Neuronal stem cell (in vitro differentiated cells): ENCODE measurements around the gene KRTAP10-2.
A peak's percentile ranks its signal among the peaks of the same experiment; 100 is the strongest.

Experiments
- DNase-seq: peaks from one replicate; pipeline ENCODE4 v3.0.0-alpha.2; 2013; ENCODE audit warnings: low spot score
- H2AFZ ChIP-seq: one replicate; pipeline ENCODE4 v1.6.1; 2013; ENCODE audit warnings: mild to moderate bottlenecking, low read length, inconsistent platforms
- H2AK5ac ChIP-seq: 2 replicates; pipeline ENCODE4 v1.6.1; 2013; ENCODE audit warnings: low read depth, mild to moderate bottlenecking, inconsistent platforms, low read length, moderate library complexity, mixed read lengths
- H2BK120ac ChIP-seq: 2 replicates; pipeline ENCODE4 v1.6.1; 2013; ENCODE audit warnings: low read depth, mild to moderate bottlenecking, inconsistent platforms, low read length, moderate library complexity, mixed read lengths
- H2BK12ac ChIP-seq: one replicate; pipeline ENCODE4 v1.6.1; 2013; ENCODE audit warnings: low read length, inconsistent platforms
- H2BK15ac ChIP-seq: 2 replicates; pipeline ENCODE4 v1.6.1; 2013; ENCODE audit warnings: mild to moderate bottlenecking, low read length, inconsistent platforms, mixed read lengths
- H2BK5ac ChIP-seq: one replicate; pipeline ENCODE4 v1.6.1; 2013; ENCODE audit warnings: inconsistent platforms, mild to moderate bottlenecking, low read length, moderate library complexity
- H3K14ac ChIP-seq: one replicate; pipeline ENCODE4 v1.6.1; 2013; ENCODE audit warnings: low read length, inconsistent platforms
- H3K18ac ChIP-seq: 2 replicates; pipeline ENCODE4 v1.6.1; 2013; ENCODE audit warnings: low read length, inconsistent platforms
- H3K23ac ChIP-seq: 2 replicates; pipeline ENCODE4 v1.6.1; 2013; ENCODE audit warnings: low read depth, mild to moderate bottlenecking, mixed read lengths, low read length, inconsistent platforms; ENCODE audit not compliant: poor library complexity
- H3K27ac ChIP-seq: replicated peaks from 3 replicates; pipeline ENCODE4 v1.5.1; 2013; ENCODE audit warnings: low read length, inconsistent platforms
- H3K27me3 ChIP-seq, 3 experiments: 2 replicates each; pipeline ENCODE4 v1.6.1; 2013; ENCODE audit warnings: low read length in 3 of 3, mild to moderate bottlenecking in 2 of 3, inconsistent platforms in 1 of 3, low read depth in 1 of 3, mixed read lengths in 1 of 3, moderate library complexity in 1 of 3; ENCODE audit not compliant: control insufficient read depth in 3 of 3, insufficient read depth in 3 of 3
- H3K36me3 ChIP-seq, 2 donors: replicated peaks in 1 of 2; 2 replicates each; pipeline ENCODE4 v1.6.1; 2013; ENCODE audit warnings: low read length in 2 of 2; ENCODE audit not compliant: control insufficient read depth in 2 of 2, insufficient read depth in 2 of 2
- H3K4ac ChIP-seq: 2 replicates; pipeline ENCODE4 v1.6.1; 2013; ENCODE audit warnings: inconsistent platforms, mild to moderate bottlenecking, low read length, moderate library complexity
- H3K4me1 ChIP-seq, 2 donors: 1 replicate in 1 of 2; 2 replicates in 1 of 2; pipeline ENCODE4 v1.6.1; 2013; ENCODE audit warnings: low read length in 2 of 2, low read depth in 1 of 2; ENCODE audit not compliant: control insufficient read depth in 2 of 2, insufficient read depth in 1 of 2
- H3K4me2 ChIP-seq: one replicate; pipeline ENCODE4 v1.6.1; 2013; ENCODE audit warnings: mild to moderate bottlenecking, low read length, inconsistent platforms; ENCODE audit not compliant: insufficient read depth, poor library complexity, severe bottlenecking
- H3K4me3 ChIP-seq, 2 donors: 2 replicates each; pipeline ENCODE4 v1.5.1; 2013; ENCODE audit warnings: low read length in 2 of 2, mild to moderate bottlenecking in 2 of 2, inconsistent platforms in 1 of 2, moderate library complexity in 1 of 2
- H3K79me1 ChIP-seq: one replicate; pipeline ENCODE4 v1.6.1; 2013; ENCODE audit warnings: low read depth, mild to moderate bottlenecking, inconsistent platforms, low read length, moderate library complexity
- H3K9ac ChIP-seq: one replicate; pipeline ENCODE4 v1.6.1; 2013; ENCODE audit warnings: mild to moderate bottlenecking, low read depth, low read length, inconsistent platforms; ENCODE audit not compliant: poor library complexity
- H3K9me3 ChIP-seq, 2 donors: replicated peaks in 1 of 2; 2 replicates each; pipeline versions ENCODE3 to v1.6.1; 2013; ENCODE audit warnings: low read length in 2 of 2, mild to moderate bottlenecking in 2 of 2, inconsistent platforms in 1 of 2, low read depth in 1 of 2, mixed read lengths in 1 of 2, moderate library complexity in 1 of 2; ENCODE audit not compliant: control insufficient read depth in 2 of 2, insufficient read depth in 1 of 2
- H4K8ac ChIP-seq: one replicate; pipeline ENCODE4 v1.6.1; 2013; ENCODE audit warnings: low read depth, mild to moderate bottlenecking, inconsistent platforms, low read length, moderate library complexity
- H4K91ac ChIP-seq: one replicate; pipeline ENCODE4 v1.6.1; 2013; ENCODE audit warnings: low read length, low read depth, mild to moderate bottlenecking, inconsistent platforms; ENCODE audit not compliant: poor library complexity
- WGBS, 2 donors: extraction: QIAGEN DNeasy Blood & Tissue Kit; methylation state at CpG; one replicate each; pipeline ENCODE4 v1.1.7; 2013; ENCODE audit warnings: missing lambda C conversion rate in 2 of 2, mixed read lengths in 1 of 2; ENCODE audit not compliant: insufficient read length in 2 of 2, insufficient replicate concordance in 1 of 2; ENCODE audit errors: extremely low coverage in 2 of 2; 5-methylcytosine and 5-hydroxymethylcytosine counted together

The KRTAP10-2 gene

DNA sequence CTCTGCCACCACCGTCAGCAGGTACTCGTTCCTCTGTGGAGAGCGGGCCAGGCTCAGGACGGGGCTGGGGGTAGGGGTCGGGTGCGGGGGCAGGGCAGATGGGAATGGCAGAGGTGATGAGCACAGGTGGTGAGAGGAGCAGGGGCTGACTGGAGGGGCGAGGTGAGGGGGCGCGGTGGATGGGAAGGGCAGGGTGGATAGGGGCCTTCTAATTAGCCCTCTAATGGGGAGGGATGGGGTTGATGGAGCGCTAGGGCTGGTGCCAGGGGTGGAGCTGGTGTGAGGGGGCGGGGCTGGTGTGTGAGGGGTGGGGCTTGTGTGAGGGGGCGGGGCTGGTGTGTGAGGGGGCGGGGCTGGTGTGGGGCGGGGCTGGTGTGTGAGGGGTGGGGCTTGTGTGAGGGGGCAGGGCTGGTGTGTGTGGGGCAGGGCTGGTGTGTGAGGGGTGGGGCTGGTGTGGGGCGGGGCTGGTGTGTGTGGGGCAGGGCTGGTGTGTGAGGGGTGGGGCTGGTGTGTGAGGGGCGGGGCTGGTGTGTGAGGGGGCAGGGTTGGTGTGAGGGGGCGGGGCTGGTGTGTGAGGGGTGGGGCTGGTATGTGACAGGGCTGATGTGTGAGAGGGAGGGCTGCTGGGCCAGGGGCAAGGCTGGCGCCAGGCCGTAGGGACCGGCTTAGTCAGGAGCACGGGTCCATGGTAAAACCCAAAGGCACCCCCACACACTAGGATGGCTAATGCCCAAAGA, 17.2 kb downstream of the KRTAP10-2 start:
- Histone ChIP-seq H2AFZ (no peak overlapping the region), H4K8ac (peak overlapping the region; percentile 68), H2BK15ac (no peak overlapping the region), H3K27me3 (peaks cover 0 to 33% (median 0%) of the 10 kb centered on the region in 3 experiments), H3K14ac (no peak overlapping the region), H4K91ac (no peak overlapping the region), H2BK5ac (no peak overlapping the region), H3K27ac (no peak overlapping the region), H3K4me2 (no peak overlapping the region), H3K36me3 (no peaks in the 10 kb centered on the region), H2AK5ac (peak overlapping the region; percentile 85), H3K4me1 (no peaks in the 10 kb centered on the region), H3K9ac (no peak overlapping the region), H3K4me3 (no peak overlapping the region), H3K79me1 (no peaks in the 10 kb centered on the region), H3K4ac (no peak overlapping the region), H3K23ac (peak overlapping the region; percentile 45), H3K9me3 (peaks cover 0 to 1% of the 10 kb centered on the region in 2 donors), H2BK12ac (no peak overlapping the region), H3K18ac (peak overlapping the region; percentile 88), H2BK120ac (no peak overlapping the region)
- WGBS, 2 donors: no CpG with 5 or more reads among the region's 21 CpGs
- no peak for DNase-seq

DNA sequence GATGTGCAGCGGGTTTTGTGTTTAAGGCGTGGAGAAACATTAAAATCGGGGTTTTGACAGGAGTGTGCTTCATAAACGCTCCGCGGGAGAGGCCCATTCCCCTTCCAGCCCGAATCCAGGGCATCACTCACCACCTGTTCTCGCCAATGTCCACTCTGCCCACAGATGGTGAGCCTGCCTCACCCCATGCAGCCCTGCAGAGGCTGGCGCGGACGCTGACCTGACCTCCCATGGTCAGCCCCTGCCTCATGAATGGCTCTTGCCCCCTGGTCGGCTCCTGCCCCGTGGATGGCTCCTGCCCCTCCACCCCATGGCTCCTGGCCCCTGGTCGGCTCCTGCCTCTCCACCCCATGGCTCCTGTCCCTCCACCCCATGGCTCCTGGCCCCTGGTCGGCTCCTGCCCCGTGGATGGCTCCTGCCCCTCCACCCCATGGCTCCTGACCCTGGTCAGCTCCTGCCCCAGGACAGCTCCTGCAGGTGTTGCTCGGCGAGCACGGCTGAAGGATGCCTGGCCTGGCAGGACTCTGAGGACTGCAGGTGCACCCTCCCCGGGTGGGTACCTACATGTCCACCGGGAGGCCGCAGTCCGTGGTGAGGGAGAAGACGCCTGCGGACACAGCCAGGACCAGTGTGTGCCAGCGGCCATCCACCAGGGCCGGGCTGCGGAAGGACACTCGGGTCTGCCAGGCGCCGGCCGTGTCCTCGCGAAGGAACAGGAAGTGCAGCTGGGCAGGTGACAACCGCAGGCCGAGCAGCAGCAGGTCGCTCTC, 18.0 kb downstream of the KRTAP10-2 start:
- H3K36me3 ChIP-seq: no peaks in the 10 kb centered on the region
- H2AFZ ChIP-seq: no peak overlapping the region
- H3K4me3 ChIP-seq: no peak overlapping the region
- peak overlapping the region; percentile 45 for H3K23ac ChIP-seq
- H4K91ac ChIP-seq: no peak overlapping the region
- no peak overlapping the region for H2BK12ac ChIP-seq
- H2BK120ac ChIP-seq: no peak overlapping the region
- no peak for DNase-seq
- H3K18ac ChIP-seq: peak overlapping the region; percentile 89
- WGBS, 2 donors: no CpG with 5 or more reads among the region's 37 CpGs
- no peak overlapping the region for H2BK5ac ChIP-seq
- H2AK5ac ChIP-seq: peak overlapping the region; percentile 85
- H3K14ac ChIP-seq: no peak overlapping the region
- no peak overlapping the region for H3K27ac ChIP-seq
- no peak overlapping the region for H3K4ac ChIP-seq
- peaks cover 0 to 33% (median 0%) of the 10 kb centered on the region in 3 experiments for H3K27me3 ChIP-seq
- H4K8ac ChIP-seq: no peak overlapping the region
- no peak overlapping the region for H3K4me2 ChIP-seq
- H3K79me1 ChIP-seq: no peaks in the 10 kb centered on the region
- H3K4me1 ChIP-seq: no peaks in the 10 kb centered on the region
- peaks cover 0 to 1% of the 10 kb centered on the region in 2 donors for H3K9me3 ChIP-seq
- H2BK15ac ChIP-seq: no peak overlapping the region
- no peak overlapping the region for H3K9ac ChIP-seq

DNA sequence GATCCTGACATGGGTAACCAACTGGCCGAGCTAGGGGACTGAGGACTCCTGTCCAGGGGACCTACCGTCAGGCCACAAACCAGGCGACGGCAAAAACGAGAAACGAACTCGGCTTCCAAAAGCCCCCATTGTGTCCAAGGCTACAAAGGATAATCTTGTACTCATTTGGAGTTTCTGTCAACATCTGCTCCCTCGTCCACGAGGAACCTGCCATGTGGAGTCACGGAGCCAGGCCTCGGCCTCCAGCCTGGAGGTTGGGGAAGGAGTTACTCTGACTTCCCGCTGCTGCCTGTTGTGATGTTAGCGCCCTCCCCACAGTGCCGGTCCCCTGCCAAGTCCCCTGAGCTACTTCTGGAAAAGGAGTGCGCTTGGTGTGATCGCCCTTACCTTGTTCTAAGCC, 18.6 kb downstream of the KRTAP10-2 start:
- Histone ChIP-seq H3K4me1 (no peaks in the 10 kb centered on the region), H3K9ac (no peak overlapping the region), H3K23ac (no peak overlapping the region), H2BK120ac (no peak overlapping the region), H2BK15ac (no peak overlapping the region), H2BK5ac (no peak overlapping the region), H3K4me2 (no peak overlapping the region), H3K4me3 (no peak overlapping the region), H3K36me3 (no peaks in the 10 kb centered on the region), H2AFZ (peak overlapping the region; percentile 11), H3K18ac (no peak overlapping the region), H3K27ac (no peak overlapping the region), H2BK12ac (no peak overlapping the region), H4K91ac (no peak overlapping the region), H3K9me3 (peaks cover 0 to 1% of the 10 kb centered on the region in 2 donors), H3K14ac (no peak overlapping the region), H3K27me3 (peaks cover 0 to 32% (median 0%) of the 10 kb centered on the region in 3 experiments), H4K8ac (no peak overlapping the region), H3K4ac (no peak overlapping the region), H2AK5ac (no peak overlapping the region), H3K79me1 (no peaks in the 10 kb centered on the region)
- no peak for DNase-seq
- no CpG with 5 or more reads among the region's 16 CpGs for WGBS, 2 donors
